HUES6 (cell line): Measurements from ENCODE around the gene ARID1B.

Experiments used
- H3K27ac ChIP-seq: 2 replicates; pipeline ENCODE4 v1.7.0; 2013; ENCODE audit warnings: low read depth, mild to moderate bottlenecking, low read length, inconsistent platforms
- H3K27me3 ChIP-seq: 2 replicates; pipeline ENCODE4 v1.6.1; 2013; ENCODE audit warnings: low read length; ENCODE audit not compliant: control insufficient read depth, insufficient read depth
- H3K36me3 ChIP-seq: 2 replicates; pipeline ENCODE4 v1.6.1; 2013; ENCODE audit warnings: low read length; ENCODE audit not compliant: control insufficient read depth, insufficient read depth
- H3K4me1 ChIP-seq: 2 replicates; pipeline ENCODE4 v1.6.1; 2013; ENCODE audit warnings: low read length; ENCODE audit not compliant: control insufficient read depth, insufficient read depth
- H3K4me3 ChIP-seq: 2 replicates; pipeline ENCODE4 v1.5.1; 2013; ENCODE audit warnings: low read depth, low read length
- H3K9ac ChIP-seq: one replicate; pipeline ENCODE4 v1.6.1; 2013; ENCODE audit warnings: mild to moderate bottlenecking, low read length
- H3K9me3 ChIP-seq: 2 replicates; pipeline ENCODE4 v1.6.1; 2013; ENCODE audit warnings: low read depth, low read length; ENCODE audit not compliant: control insufficient read depth, insufficient read depth

The ARID1B gene

DNA sequence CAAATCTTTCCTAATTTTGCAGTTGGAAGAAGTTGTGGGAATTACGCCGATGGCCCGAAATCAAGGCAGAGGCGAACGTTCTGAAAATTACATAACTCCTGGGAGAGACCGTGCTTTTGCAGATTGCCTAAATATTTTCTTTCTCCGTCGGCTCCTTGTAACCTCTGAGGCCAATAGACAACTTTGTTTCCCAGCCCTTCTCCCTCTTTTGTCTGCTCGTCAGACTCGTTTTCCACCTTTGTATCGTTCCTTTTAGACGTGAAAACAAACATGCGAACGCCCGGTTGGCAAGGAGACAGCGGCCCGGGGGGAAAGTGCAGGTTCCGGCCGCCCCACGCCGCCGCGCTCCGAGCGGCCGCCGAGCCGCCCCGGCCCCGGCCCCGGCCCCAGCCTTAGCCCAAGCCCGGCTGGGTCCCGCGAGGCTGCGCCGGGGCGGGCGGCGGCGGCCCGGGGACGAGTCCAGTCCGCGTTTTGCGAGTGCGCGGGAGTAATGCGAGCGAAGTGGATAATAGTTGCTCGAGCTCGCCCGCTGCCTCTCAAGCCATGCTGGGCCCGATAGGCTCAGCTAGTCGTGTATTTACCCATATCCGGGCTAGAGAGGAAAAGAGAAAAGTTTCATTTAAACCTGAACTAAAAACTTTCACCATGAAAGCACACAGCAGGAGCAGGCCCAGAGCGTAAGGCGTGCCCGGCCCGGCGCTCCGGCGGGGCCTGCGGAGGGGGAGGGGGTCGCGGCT is at the start of gene ARID1B:
TSS of gene ARID1B (plus strand) at position 539 of the 737 bp plus-strand sequence. CDS start 303 bp downstream, outside the sequence.
- no peaks in the 10 kb centered on the region for H3K9me3 ChIP-seq
- H3K27me3 ChIP-seq: no peaks in the 10 kb centered on the region
- H3K4me1 ChIP-seq: peaks cover 36% of the 10 kb centered on the region
- H3K4me3 ChIP-seq: peak within 1 kb of the TSS; percentile 94
- peak within 1 kb of the TSS; percentile 99 for H3K27ac ChIP-seq
- peak within 1 kb of the TSS; percentile 99 for H3K9ac ChIP-seq
- no peaks in the 10 kb centered on the region for H3K36me3 ChIP-seq

DNA sequence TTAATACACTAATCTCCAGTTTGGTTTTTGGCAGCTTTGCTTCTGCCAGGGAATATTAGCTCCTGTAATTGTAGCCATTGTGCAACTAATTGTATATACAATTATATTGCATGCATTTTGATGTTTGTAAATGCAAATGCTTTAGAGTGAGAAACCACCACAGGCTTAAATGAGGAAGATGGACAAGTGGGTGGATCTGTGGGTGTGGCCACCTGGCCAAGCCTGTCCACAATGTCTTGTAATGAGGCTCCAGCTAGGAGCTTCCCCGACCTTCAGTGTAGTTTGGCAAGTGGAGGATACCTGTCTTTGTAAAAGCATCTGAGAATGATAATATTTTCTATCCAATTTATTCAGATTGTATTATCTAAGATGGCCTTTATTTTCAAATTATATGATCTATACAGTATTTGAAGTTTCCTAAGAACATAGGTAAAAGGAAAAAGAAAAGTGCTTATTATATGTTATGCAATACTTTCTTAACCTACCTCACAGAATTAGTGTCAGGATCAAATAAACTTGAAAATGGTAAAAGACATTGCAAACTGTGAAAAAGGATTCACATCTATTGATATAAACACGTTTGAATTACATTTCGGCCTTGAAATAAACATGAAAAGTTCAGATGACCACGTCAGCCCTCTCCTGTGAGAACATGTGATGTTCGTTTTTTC is 49.3 kb upstream of the ARID1B start:
- Histone ChIP-seq H3K27ac (no peak overlapping the region), H3K27me3 (no peaks in the 10 kb centered on the region), H3K36me3 (no peaks in the 10 kb centered on the region), H3K4me1 (no peaks in the 10 kb centered on the region), H3K4me3 (no peak overlapping the region), H3K9me3 (no peaks in the 10 kb centered on the region), H3K9ac (no peak overlapping the region)

DNA sequence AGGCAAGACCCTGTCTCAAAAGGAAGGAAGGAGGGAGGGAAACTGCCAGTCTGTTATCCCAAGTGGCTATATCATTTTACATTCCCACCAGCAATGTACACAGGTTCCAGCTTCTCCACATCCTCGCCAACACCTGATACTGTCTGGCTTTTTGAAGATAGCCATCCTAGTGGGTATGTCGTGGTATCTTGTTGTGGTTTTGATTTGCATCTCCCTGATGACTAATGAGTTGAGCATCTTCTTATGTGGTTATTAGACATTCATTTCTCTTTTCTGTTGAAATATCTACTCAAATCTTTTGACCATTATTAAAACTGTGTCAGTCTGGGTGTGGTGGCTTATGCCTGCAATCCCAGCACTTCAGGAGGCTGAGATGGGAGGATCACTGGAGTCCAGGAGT is 47.9 kb upstream of the ARID1B start:
- no peaks in the 10 kb centered on the region for H3K36me3 ChIP-seq
- no peaks in the 10 kb centered on the region for H3K27me3 ChIP-seq
- H3K9ac ChIP-seq: no peak overlapping the region
- no peak overlapping the region for H3K27ac ChIP-seq
- no peaks in the 10 kb centered on the region for H3K9me3 ChIP-seq
- no peaks in the 10 kb centered on the region for H3K4me1 ChIP-seq
- H3K4me3 ChIP-seq: no peak overlapping the region

- no peak overlapping the region for H3K9ac ChIP-seq
- H3K27me3 ChIP-seq: no peaks in the 10 kb centered on the region
- H3K36me3 ChIP-seq: no peaks in the 10 kb centered on the region
- H3K4me1 ChIP-seq: no peaks in the 10 kb centered on the region
- H3K27ac ChIP-seq: no peak overlapping the region
- no peaks in the 10 kb centered on the region for H3K9me3 ChIP-seq
- H3K4me3 ChIP-seq: no peak overlapping the region
Observed at GRCh38 chr6:156731396-156731795, 45.8 kb upstream of the ARID1B start.

DNA sequence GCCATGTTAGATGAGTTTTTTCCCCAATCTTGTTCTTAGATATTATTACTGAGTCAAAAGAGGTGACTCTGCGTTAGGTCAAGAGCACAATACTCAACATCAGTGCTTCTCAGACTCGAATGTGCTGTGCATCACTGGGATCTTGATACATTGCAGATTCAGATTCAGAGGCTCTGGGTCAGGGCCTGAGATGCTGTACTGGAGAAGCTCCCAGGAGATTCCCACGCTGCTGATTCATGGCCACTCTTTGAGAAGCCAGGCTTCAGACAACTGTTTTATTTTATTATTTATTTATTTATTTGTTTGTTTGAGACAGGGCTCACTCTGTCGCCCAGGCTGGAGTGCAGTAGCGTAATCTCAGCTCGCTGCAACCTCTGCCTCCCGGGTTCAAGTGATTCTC is 41.4 kb upstream of the ARID1B start:
- H3K36me3 ChIP-seq: no peaks in the 10 kb centered on the region
- no peaks in the 10 kb centered on the region for H3K27me3 ChIP-seq
- H3K4me1 ChIP-seq: no peaks in the 10 kb centered on the region
- H3K9ac ChIP-seq: no peak overlapping the region
- no peak overlapping the region for H3K4me3 ChIP-seq
- no peak overlapping the region for H3K27ac ChIP-seq
- peaks cover 10% of the 10 kb centered on the region for H3K9me3 ChIP-seq

- H3K36me3 ChIP-seq: no peaks in the 10 kb centered on the region
- H3K27me3 ChIP-seq: no peaks in the 10 kb centered on the region
- H3K4me3 ChIP-seq: no peak overlapping the region
Observed at GRCh38 chr6:156740604-156741003, 36.6 kb upstream of the ARID1B start.

DNA sequence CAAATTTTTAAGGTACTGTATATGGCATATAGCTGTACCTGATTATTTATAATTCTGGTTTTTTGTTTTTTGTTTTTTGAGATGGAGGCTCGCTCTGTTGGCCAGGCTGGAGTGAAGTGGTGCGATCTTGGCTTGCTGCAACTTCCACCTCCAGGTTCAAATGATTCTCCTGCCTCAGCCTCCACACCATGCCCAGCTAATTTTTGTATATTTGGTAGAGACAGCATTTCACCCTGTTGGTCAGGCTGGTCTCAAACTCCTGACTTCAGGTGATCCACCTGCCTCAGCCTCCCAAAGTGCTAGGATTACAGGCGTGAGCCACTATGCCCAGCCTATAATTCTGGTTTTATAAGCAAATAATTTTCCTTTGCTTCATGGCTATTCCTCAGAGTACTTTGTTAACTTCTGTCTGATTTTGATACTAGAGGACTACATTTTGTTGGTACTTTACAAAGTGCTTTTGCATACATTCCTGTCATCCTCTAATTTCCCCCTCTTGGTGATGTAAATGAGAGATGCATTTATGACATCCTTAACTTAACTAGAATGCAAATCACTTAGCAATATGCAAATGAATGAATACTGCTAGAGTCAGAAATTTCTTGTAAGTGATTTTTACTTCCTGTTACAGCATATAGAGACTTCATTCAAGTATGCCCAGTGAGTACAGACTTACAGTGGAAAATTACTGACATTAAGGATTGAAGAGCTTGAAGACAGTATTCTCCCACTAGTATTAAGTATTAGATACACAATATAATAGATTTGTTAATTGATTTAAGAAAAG is 35.7 kb upstream of the ARID1B start:
- H3K9ac ChIP-seq: no peak overlapping the region
- H3K27ac ChIP-seq: no peak overlapping the region
- no peaks in the 10 kb centered on the region for H3K36me3 ChIP-seq
- H3K9me3 ChIP-seq: peaks cover 18% of the 10 kb centered on the region
- no peaks in the 10 kb centered on the region for H3K27me3 ChIP-seq
- no peaks in the 10 kb centered on the region for H3K4me1 ChIP-seq
- H3K4me3 ChIP-seq: no peak overlapping the region

More at GRCh38 chr6:156740604-156741003, 36.6 kb upstream of the ARID1B start:
- no peak overlapping the region for H3K9ac ChIP-seq
- peaks cover 18% of the 10 kb centered on the region for H3K9me3 ChIP-seq
- H3K4me1 ChIP-seq: no peaks in the 10 kb centered on the region
- no peak overlapping the region for H3K27ac ChIP-seq

DNA sequence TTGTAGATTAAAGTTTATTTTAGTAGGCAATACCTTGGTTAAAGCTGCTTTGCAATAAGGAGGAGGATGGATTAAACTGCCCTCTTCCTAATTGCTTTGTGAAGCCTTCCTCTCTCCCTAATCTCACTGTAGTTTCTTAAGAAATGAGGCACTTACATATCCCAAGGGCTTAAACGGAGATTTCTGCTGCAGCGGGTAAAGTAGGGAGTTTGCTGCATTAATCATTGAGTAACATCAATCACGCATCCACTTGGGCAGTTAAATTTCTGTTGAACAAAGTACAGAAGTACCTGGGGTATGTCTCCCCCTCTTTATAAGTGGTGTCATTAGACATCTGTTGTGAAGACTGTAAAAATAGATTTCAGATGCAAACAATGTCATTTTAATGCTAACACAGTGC is 29.5 kb upstream of the ARID1B start:
- Histone ChIP-seq H3K4me3 (no peak overlapping the region), H3K27me3 (no peaks in the 10 kb centered on the region), H3K4me1 (peaks cover 5% of the 10 kb centered on the region; the same call in 1 of the 2 replicates), H3K9ac (no peak overlapping the region), H3K9me3 (no peaks in the 10 kb centered on the region), H3K36me3 (no peaks in the 10 kb centered on the region), H3K27ac (no peak overlapping the region)

- Histone ChIP-seq H3K9ac (no peak overlapping the region), H3K27ac (no peak overlapping the region), H3K27me3 (no peaks in the 10 kb centered on the region), H3K4me1 (peaks cover 5% of the 10 kb centered on the region; the same call in 1 of the 2 replicates), H3K36me3 (no peaks in the 10 kb centered on the region), H3K9me3 (no peaks in the 10 kb centered on the region), H3K4me3 (no peak overlapping the region)
Observed at GRCh38 chr6:156748504-156748903, 28.7 kb upstream of the ARID1B start.

- H3K9me3 ChIP-seq: no peaks in the 10 kb centered on the region
- H3K36me3 ChIP-seq: no peaks in the 10 kb centered on the region
- no peaks in the 10 kb centered on the region for H3K27me3 ChIP-seq
- no peak overlapping the region for H3K9ac ChIP-seq
- no peak overlapping the region for H3K27ac ChIP-seq
- peaks cover 5% of the 10 kb centered on the region; the same call in 1 of the 2 replicates for H3K4me1 ChIP-seq
- no peak overlapping the region for H3K4me3 ChIP-seq
Observed at GRCh38 chr6:156752666-156753301, 24.4 kb upstream of the ARID1B start.
